ENCODE measurements around the gene CNOT9. TPM values are rescaled to one million over a fixed set of nuclear protein-coding genes. Genes with fewer than 3 reads are reported as not detected.
A peak's percentile ranks its signal among the peaks of the same experiment; 100 is the strongest.
"Not testable (repeated sequence)": the region's sequence is repeated elsewhere in the genome, so short reads cannot be mapped to it uniquely, and the experiment has no call there.

CNOT9 gene
- 89.6 TPM for polyA plus RNA-seq (2013, experiment 1 of 4)
- 88.7 TPM for polyA plus RNA-seq (2013, experiment 2 of 4)
- polyA plus RNA-seq (2013, experiment 3 of 4) = 72.1 TPM
- polyA plus RNA-seq (2013, experiment 4 of 4) = 70.0 TPM

GRCh38 chr2:218568190-218569037, at the start of gene CNOT9, which contains the start of gene USP37:
TSS of gene CNOT9 (plus strand) at chr2:218568839. CDS start at chr2:218568955, 116 bp downstream.
TSS of gene USP37 (minus strand) at chr2:218568351. CDS start at chr2:218558653, 9,698 bp downstream.
- peak within 1 kb of the TSS; percentile 99 for H3K27ac ChIP-seq (ENCODE audit: insufficient read depth, low read depth, low read length, poor library complexity, severe bottlenecking)
- peaks cover 18% of the 10 kb centered on the region for H3K4me1 ChIP-seq (ENCODE audit: control insufficient read depth, insufficient read depth, low read length)
- H3K9me3 ChIP-seq (ENCODE audit: control insufficient read depth, low read length) = no peaks in the 10 kb centered on the region
- WGBS, 2 experiments = 0% methylated on average over 77 of the region's 77 CpGs
- H3K36me3 ChIP-seq (ENCODE audit: control insufficient read depth, insufficient read depth, low read length) = no peaks in the 10 kb centered on the region
- peak within 1 kb of the TSS; percentile 93 for H3K4me3 ChIP-seq (ENCODE audit: insufficient read depth, low read depth, low read length)
- H3K27me3 ChIP-seq (ENCODE audit: control insufficient read depth, insufficient read depth, low read length, poor library complexity, severe bottlenecking) = no peaks in the 10 kb centered on the region

- H3K36me3 ChIP-seq (ENCODE audit: control insufficient read depth, insufficient read depth, low read length) = no peaks in the 10 kb centered on the region
- 91 to 94% methylated on average over 1 of the region's 1 CpG for WGBS, 2 experiments
- no peaks in the 10 kb centered on the region for H3K4me1 ChIP-seq (ENCODE audit: control insufficient read depth, insufficient read depth, low read length)
- no peaks in the 10 kb centered on the region for H3K27me3 ChIP-seq (ENCODE audit: control insufficient read depth, insufficient read depth, low read length, poor library complexity, severe bottlenecking)
- H3K27ac ChIP-seq (ENCODE audit: insufficient read depth, low read depth, low read length, poor library complexity, severe bottlenecking) = no peak overlapping the region
- no peak overlapping the region for H3K4me3 ChIP-seq (ENCODE audit: insufficient read depth, low read depth, low read length)
- no peaks in the 10 kb centered on the region for H3K9me3 ChIP-seq (ENCODE audit: control insufficient read depth, low read length)
Observed at GRCh38 chr2:218518876-218519275, 49.8 kb upstream of the CNOT9 start.

- Histone ChIP-seq H3K36me3 (ENCODE audit: control insufficient read depth, insufficient read depth, low read length) (peaks cover 24% of the 10 kb centered on the region), H3K9me3 (ENCODE audit: control insufficient read depth, low read length) (no peaks in the 10 kb centered on the region), H3K4me1 (ENCODE audit: control insufficient read depth, insufficient read depth, low read length) (no peaks in the 10 kb centered on the region), H3K4me3 (ENCODE audit: insufficient read depth, low read depth, low read length) (no peak overlapping the region), H3K27ac (ENCODE audit: insufficient read depth, low read depth, low read length, poor library complexity, severe bottlenecking) (no peak overlapping the region), H3K27me3 (ENCODE audit: control insufficient read depth, insufficient read depth, low read length, poor library complexity, severe bottlenecking) (no peaks in the 10 kb centered on the region)
- WGBS, 2 experiments = 100% methylated on average over 1 of the region's 1 CpG
Observed at GRCh38 chr2:218523651-218524050, 45.0 kb upstream of the CNOT9 start.

- H3K4me3 ChIP-seq (ENCODE audit: insufficient read depth, low read depth, low read length); H3K9me3 ChIP-seq (ENCODE audit: control insufficient read depth, low read length); H3K27ac ChIP-seq (ENCODE audit: insufficient read depth, low read depth, low read length, poor library complexity, severe bottlenecking); H3K4me1 ChIP-seq (ENCODE audit: control insufficient read depth, insufficient read depth, low read length); H3K27me3 ChIP-seq (ENCODE audit: control insufficient read depth, insufficient read depth, low read length, poor library complexity, severe bottlenecking): not testable (repeated sequence)
- WGBS, 2 experiments = 89 to 93% methylated on average over 2 of the region's 2 CpGs
- H3K36me3 ChIP-seq (ENCODE audit: control insufficient read depth, insufficient read depth, low read length) = peaks cover 50% of the 10 kb centered on the region
Observed at GRCh38 chr2:218528409-218528808, 40.2 kb upstream of the CNOT9 start.

GRCh38 chr2:218529990-218530389, 38.6 kb upstream of the CNOT9 start:
- Histone ChIP-seq H3K4me3 (ENCODE audit: insufficient read depth, low read depth, low read length) (no peak overlapping the region), H3K9me3 (ENCODE audit: control insufficient read depth, low read length) (no peaks in the 10 kb centered on the region), H3K4me1 (ENCODE audit: control insufficient read depth, insufficient read depth, low read length) (no peaks in the 10 kb centered on the region), H3K36me3 (ENCODE audit: control insufficient read depth, insufficient read depth, low read length) (peaks cover 46% of the 10 kb centered on the region), H3K27ac (ENCODE audit: insufficient read depth, low read depth, low read length, poor library complexity, severe bottlenecking) (no peak overlapping the region), H3K27me3 (ENCODE audit: control insufficient read depth, insufficient read depth, low read length, poor library complexity, severe bottlenecking) (no peaks in the 10 kb centered on the region)
- WGBS, 2 experiments = 95 to 100% methylated on average over 2 of the region's 2 CpGs

GRCh38 chr2:218536804-218537494, 31.7 kb upstream of the CNOT9 start:
- Histone ChIP-seq H3K36me3 (ENCODE audit: control insufficient read depth, insufficient read depth, low read length) (peaks cover 25% of the 10 kb centered on the region), H3K27ac (ENCODE audit: insufficient read depth, low read depth, low read length, poor library complexity, severe bottlenecking) (no peak overlapping the region), H3K4me3 (ENCODE audit: insufficient read depth, low read depth, low read length) (no peak overlapping the region), H3K27me3 (ENCODE audit: control insufficient read depth, insufficient read depth, low read length, poor library complexity, severe bottlenecking) (no peaks in the 10 kb centered on the region), H3K9me3 (ENCODE audit: control insufficient read depth, low read length) (no peaks in the 10 kb centered on the region), H3K4me1 (ENCODE audit: control insufficient read depth, insufficient read depth, low read length) (no peaks in the 10 kb centered on the region)
- 81 to 92% methylated on average over 4 of the region's 6 CpGs for WGBS, 2 experiments

GRCh38 chr2:218540015-218540414, 28.6 kb upstream of the CNOT9 start:
- H3K27ac ChIP-seq (ENCODE audit: insufficient read depth, low read depth, low read length, poor library complexity, severe bottlenecking) = no peak overlapping the region
- no peaks in the 10 kb centered on the region for H3K4me1 ChIP-seq (ENCODE audit: control insufficient read depth, insufficient read depth, low read length)
- WGBS, 2 experiments = 99 to 100% methylated on average over 2 to 3 of the region's 3 CpGs
- H3K4me3 ChIP-seq (ENCODE audit: insufficient read depth, low read depth, low read length) = no peak overlapping the region
- H3K36me3 ChIP-seq (ENCODE audit: control insufficient read depth, insufficient read depth, low read length) = peaks cover 30% of the 10 kb centered on the region
- no peaks in the 10 kb centered on the region for H3K9me3 ChIP-seq (ENCODE audit: control insufficient read depth, low read length)
- H3K27me3 ChIP-seq (ENCODE audit: control insufficient read depth, insufficient read depth, low read length, poor library complexity, severe bottlenecking) = no peaks in the 10 kb centered on the region

GRCh38 chr2:218546012-218546411, 22.6 kb upstream of the CNOT9 start:
- Histone ChIP-seq H3K9me3 (ENCODE audit: control insufficient read depth, low read length) (no peaks in the 10 kb centered on the region), H3K36me3 (ENCODE audit: control insufficient read depth, insufficient read depth, low read length) (peaks cover 43% of the 10 kb centered on the region)
- 94 to 98% methylated on average over 1 of the region's 1 CpG for WGBS, 2 experiments

GRCh38 chr2:218547511-218547910, 21.1 kb upstream of the CNOT9 start:
- no peak overlapping the region for H3K4me3 ChIP-seq (ENCODE audit: insufficient read depth, low read depth, low read length)
- no peaks in the 10 kb centered on the region for H3K4me1 ChIP-seq (ENCODE audit: control insufficient read depth, insufficient read depth, low read length)
- no peaks in the 10 kb centered on the region for H3K9me3 ChIP-seq (ENCODE audit: control insufficient read depth, low read length)
- H3K36me3 ChIP-seq (ENCODE audit: control insufficient read depth, insufficient read depth, low read length) = peaks cover 47% of the 10 kb centered on the region
- no peak overlapping the region for H3K27ac ChIP-seq (ENCODE audit: insufficient read depth, low read depth, low read length, poor library complexity, severe bottlenecking)
- no peaks in the 10 kb centered on the region for H3K27me3 ChIP-seq (ENCODE audit: control insufficient read depth, insufficient read depth, low read length, poor library complexity, severe bottlenecking)

More at GRCh38 chr2:218546012-218546411, 22.6 kb upstream of the CNOT9 start:
- no peak overlapping the region for H3K4me3 ChIP-seq (ENCODE audit: insufficient read depth, low read depth, low read length)
- no peak overlapping the region for H3K27ac ChIP-seq (ENCODE audit: insufficient read depth, low read depth, low read length, poor library complexity, severe bottlenecking)
- H3K27me3 ChIP-seq (ENCODE audit: control insufficient read depth, insufficient read depth, low read length, poor library complexity, severe bottlenecking) = no peaks in the 10 kb centered on the region
- H3K4me1 ChIP-seq (ENCODE audit: control insufficient read depth, insufficient read depth, low read length) = no peaks in the 10 kb centered on the region

- H3K36me3 ChIP-seq (ENCODE audit: control insufficient read depth, insufficient read depth, low read length) = peaks cover 47% of the 10 kb centered on the region
- H3K4me1 ChIP-seq (ENCODE audit: control insufficient read depth, insufficient read depth, low read length) = no peaks in the 10 kb centered on the region
- no peak overlapping the region for H3K27ac ChIP-seq (ENCODE audit: insufficient read depth, low read depth, low read length, poor library complexity, severe bottlenecking)
- H3K9me3 ChIP-seq (ENCODE audit: control insufficient read depth, low read length) = no peaks in the 10 kb centered on the region
- H3K27me3 ChIP-seq (ENCODE audit: control insufficient read depth, insufficient read depth, low read length, poor library complexity, severe bottlenecking) = no peaks in the 10 kb centered on the region
- no peak overlapping the region for H3K4me3 ChIP-seq (ENCODE audit: insufficient read depth, low read depth, low read length)
Observed at GRCh38 chr2:218547978-218548377, 20.7 kb upstream of the CNOT9 start.
